HepG2 (cell line): ENCODE measurements around the gene PHACTR3. TPM values are rescaled to one million over a fixed set of nuclear protein-coding genes. Genes with fewer than 3 reads are reported as not detected.
A peak's percentile ranks its signal among the peaks of the same experiment; 100 is the strongest.

Source experiments
- ATAC-seq: fragments of 200-7000 bp; cut with Tn5 transposase; 3 replicates; pipeline ENCODE4 v1.9.1; 2020; ENCODE audit warnings: mild to moderate bottlenecking, moderate library complexity
- BruUV-seq: library from RNA; stranded (reverse); fragments of 400-500 nt; replicated peaks from 2 replicates; lab custom pipeline; 2021; lab: Mats Ljungman, UMichigan
- CTCF ChIA-PET: fragments of 300-600 bp; formaldehyde crosslinking; extraction: SDS; loops from one replicate; lab custom pipeline; 2021; ENCODE audit warnings: low total read pairs, inconsistent platforms, low intra/inter-chr PET ratio; lab: Yijun Ruan, JAX
- POLR2A ChIA-PET: fragments of 350-600 bp; sonication (Branson Sonifier 250); formaldehyde crosslinking; loops from one replicate; lab custom pipeline; 2020; ENCODE audit warnings: antibody characterized with exemption, inconsistent platforms; lab: Yijun Ruan, JAX
- DNase-seq: peaks from one replicate; pipeline ENCODE4 v3.0.0-alpha.2; 2015; ENCODE audit warnings: low spot score
- FAIRE-seq: peaks from 3 replicates; lab custom pipeline; 2011; peaks lifted over from hg19 to GRCh38; lab: Jason Lieb, UNC
- H2AFZ ChIP-seq: one replicate; pipeline ENCODE4 v1.6.1; 2011; ENCODE audit warnings: low read length, inconsistent platforms
- H3K27ac ChIP-seq: fragments of 300-600 bp; 3 replicates; pipeline ENCODE4 v1.8.0; 2011; ENCODE audit warnings: mixed run types, mild to moderate bottlenecking, mixed read lengths, low read length, inconsistent platforms; ENCODE audit not compliant: insufficient read depth; ENCODE audit errors: extremely low read length
- H3K27me3 ChIP-seq, 2 experiments: fragments of 200-600 bp in 1 of 2; 2 replicates in 1 of 2; 3 replicates in 1 of 2; pipeline versions ENCODE4 v1.6.0 to v1.8.0; 2011; ENCODE audit warnings: low read length in 2 of 2, mild to moderate bottlenecking in 2 of 2, moderate library complexity in 2 of 2, inconsistent platforms in 1 of 2; ENCODE audit not compliant: insufficient read depth in 2 of 2, control insufficient read depth in 1 of 2
- H3K36me3 ChIP-seq, 2 experiments: fragments of 200-600 bp in 1 of 2; replicated peaks in 1 of 2; 2 replicates in 1 of 2; 3 replicates in 1 of 2; pipeline versions ENCODE4 v1.5.1 to v1.8.0; 2011; ENCODE audit warnings: low read length in 2 of 2, inconsistent platforms in 1 of 2; ENCODE audit not compliant: insufficient read depth in 2 of 2, control insufficient read depth in 1 of 2
- H3K4me1 ChIP-seq: 2 replicates; pipeline ENCODE4 v1.5.1; 2012; ENCODE audit warnings: low read length, inconsistent platforms; ENCODE audit not compliant: insufficient read depth
- H3K4me2 ChIP-seq: 2 replicates; pipeline ENCODE4 v1.6.0; 2011; ENCODE audit warnings: low read depth, low read length, inconsistent platforms
- H3K4me3 ChIP-seq, 3 experiments: fragments of 200-600 bp in 1 of 3; sonication (generic), shearing (Covaris generic) in 1 of 3; replicated peaks in 1 of 3; 2 replicates each; pipeline ENCODE4 v1.5.1; 2011 to 2016; ENCODE audit warnings: low read length in 3 of 3, inconsistent platforms in 2 of 3, low read depth in 2 of 3, mild to moderate bottlenecking in 2 of 3, control low read depth in 1 of 3, mixed read lengths in 1 of 3; ENCODE audit not compliant: insufficient read depth in 1 of 3
- H3K79me2 ChIP-seq: one replicate; pipeline ENCODE4 v1.6.1; 2011; ENCODE audit warnings: low read length, inconsistent platforms; ENCODE audit not compliant: insufficient read depth
- H3K9ac ChIP-seq: 2 replicates; pipeline ENCODE4 v1.6.0; 2011; ENCODE audit warnings: mild to moderate bottlenecking, low read depth, low read length, inconsistent platforms; ENCODE audit not compliant: insufficient read depth
- H3K9me3 ChIP-seq: 2 replicates; pipeline ENCODE4 v1.5.1; 2012; ENCODE audit warnings: mild to moderate bottlenecking, low read length
- H4K20me1 ChIP-seq: 2 replicates; pipeline ENCODE4 v1.6.0; 2011; ENCODE audit warnings: inconsistent platforms, mild to moderate bottlenecking, low read length, moderate library complexity; ENCODE audit not compliant: insufficient read depth
- AKAP8 ChIP-seq: sonication (generic); formaldehyde crosslinking; IDR thresholded peaks from 2 replicates; pipeline ENCODE4 v1.5.1; 2020; ENCODE audit warnings: mild to moderate bottlenecking, missing genetic modification reagents
- GLI4 ChIP-seq: sonication (generic); formaldehyde crosslinking; IDR thresholded peaks from 2 replicates; pipeline ENCODE4 v1.5.1; 2020; ENCODE audit warnings: missing genetic modification reagents, mild to moderate bottlenecking, moderate library complexity, borderline replicate concordance
- IKZF1 ChIP-seq: fragments of 450-650 bp; IDR thresholded peaks from 2 replicates; pipeline ENCODE4 v1.7.1; 2016
- KAT8 ChIP-seq: IDR thresholded peaks from 2 replicates; pipeline ENCODE4 v1.6.1; 2016; ENCODE audit warnings: missing genetic modification reagents, missing compliant biosample characterization
- MAFG ChIP-seq: sonication (generic); formaldehyde crosslinking; IDR thresholded peaks from 2 replicates; pipeline ENCODE4 v1.5.1; 2020; ENCODE audit warnings: mild to moderate bottlenecking, missing genetic modification reagents
- MYNN ChIP-seq: sonication (generic); formaldehyde crosslinking; IDR thresholded peaks from 2 replicates; pipeline ENCODE4 v1.4.0; 2020; ENCODE audit warnings: mild to moderate bottlenecking, low read depth, missing genetic modification reagents
- NR2F2 ChIP-seq: IDR thresholded peaks from 2 replicates; pipeline ENCODE4 v1.6.1; 2012; ENCODE audit warnings: low read depth, inconsistent platforms, borderline replicate concordance
- PCBP2 ChIP-seq: fragments of 200-400 bp; formaldehyde crosslinking; optimal IDR thresholded peaks from 2 replicates; pipeline ENCODE3; 2018; ENCODE audit warnings: low read length, low read depth; ENCODE audit not compliant: poor library complexity, severe bottlenecking
- REL ChIP-seq: sonication (generic); formaldehyde crosslinking; conservative IDR thresholded peaks from 2 replicates; pipeline ENCODE4 v1.8.0; 2022; ENCODE audit warnings: mild to moderate bottlenecking, missing genetic modification reagents, moderate library complexity
- RFXANK ChIP-seq: IDR thresholded peaks from 2 replicates; pipeline ENCODE4 v1.6.1; 2016
- TP53 ChIP-seq: sonication (generic); formaldehyde crosslinking; conservative IDR thresholded peaks from 2 replicates; pipeline ENCODE4 v1.4.0; 2020; ENCODE audit warnings: missing genetic modification reagents
- XBP1 ChIP-seq: sonication (generic); formaldehyde crosslinking; IDR thresholded peaks from 2 replicates; pipeline ENCODE4 v1.5.0; 2020; ENCODE audit warnings: missing genetic modification reagents
- ZNF549 ChIP-seq: sonication (generic); formaldehyde crosslinking; IDR thresholded peaks from 2 replicates; pipeline ENCODE4 v1.5.0; 2020; ENCODE audit warnings: missing genetic modification reagents
- ZNF737 ChIP-seq: sonication (generic); formaldehyde crosslinking; IDR thresholded peaks from 2 replicates; pipeline ENCODE4 v1.5.0; 2020; ENCODE audit warnings: missing genetic modification reagents, mild to moderate bottlenecking, borderline replicate concordance
- ZNF790 ChIP-seq: sonication (generic); formaldehyde crosslinking; IDR thresholded peaks from 2 replicates; pipeline ENCODE4 v1.8.0; 2022; ENCODE audit warnings: missing genetic modification reagents, mild to moderate bottlenecking, borderline replicate concordance
- WGBS: methylation state at CpG from one replicate; pipeline ENCODE4 v1.1.6; 2017; ENCODE audit warnings: low lambda C conversion rate; 5-methylcytosine and 5-hydroxymethylcytosine counted together
- in situ Hi-C: cut with HindIII; loops from 2 replicates; pipeline ENCODE4 v1.10.0; 2017; ENCODE audit warnings: low pct_unique_long_range_greater_than_20kb; ENCODE audit not compliant: extremely low pct_ligation_motif_present
- intact Hi-C: fragments of 100-400 bp; cut with micrococcal nuclease; formaldehyde crosslinking; loops from one replicate; pipeline ENCODE4 v1.10.0; 2022; ENCODE audit not compliant: unreplicated experiment
- polyA plus RNA-seq, 8 experiments: library from polyadenylated mRNA; depleted of rRNA in 3 of 8; stranded (reverse) in 7 of 8; unstranded in 1 of 8; fragments of >200 nt; fragmentation: Illumina TruSeq in 4 of 8; extraction: Trizol in 4 of 8; gene quantifications; 2 replicates each; pipeline versions ENCODE4 v1.2.1 to v1.2.3, GENCODE V29; 2011 to 2016; ENCODE audit warnings: low read depth in 4 of 8, missing spikeins in 1 of 8, mixed read lengths in 1 of 8; ENCODE audit not compliant: insufficient read depth in 1 of 8
- total RNA-seq, 5 experiments: library from RNA; depleted of rRNA; stranded (reverse); fragments of >200 nt; fragmentation: Illumina TruSeq; extraction: Trizol; gene quantifications; 2 replicates each; pipeline ENCODE4 v1.2.3, GENCODE V29; 2016; ENCODE audit warnings: low read depth in 1 of 5
- TF ChIP-seq, protein P1 (sequence below): sonication (generic); formaldehyde crosslinking; IDR thresholded peaks from 2 replicates; pipeline ENCODE4 v1.8.0; 2022; ENCODE audit warnings: missing genetic modification reagents, mild to moderate bottlenecking, inconsistent platforms, borderline replicate concordance
- TF ChIP-seq, protein P2 (sequence below), 2 experiments: sonication (generic) in 1 of 2; formaldehyde crosslinking in 1 of 2; IDR thresholded peaks; 2 replicates each; pipeline versions ENCODE4 v1.4.0 to v1.6.1; 2018 to 2020; ENCODE audit warnings: missing genetic modification reagents in 2 of 2, borderline replicate concordance in 1 of 2, low read depth in 1 of 2, mild to moderate bottlenecking in 1 of 2, missing biosample characterization in 1 of 2
- TF ChIP-seq, protein P3 (sequence below): sonication (generic); formaldehyde crosslinking; IDR thresholded peaks from 2 replicates; pipeline ENCODE4 v1.9.0; 2021; ENCODE audit warnings: missing genetic modification reagents, mild to moderate bottlenecking, borderline replicate concordance
- TF ChIP-seq, protein P4 (sequence below): sonication (generic); formaldehyde crosslinking; IDR thresholded peaks from 2 replicates; pipeline ENCODE4 v1.4.0; 2020; ENCODE audit warnings: missing genetic modification reagents, low read depth, mild to moderate bottlenecking, borderline replicate concordance

PHACTR3 gene
- total and polyA plus RNA-seq, 2 of the 13 experiments (the other 11 are each of a cell fraction or from before 2014, with no cell fraction given), result not detected

DNA sequence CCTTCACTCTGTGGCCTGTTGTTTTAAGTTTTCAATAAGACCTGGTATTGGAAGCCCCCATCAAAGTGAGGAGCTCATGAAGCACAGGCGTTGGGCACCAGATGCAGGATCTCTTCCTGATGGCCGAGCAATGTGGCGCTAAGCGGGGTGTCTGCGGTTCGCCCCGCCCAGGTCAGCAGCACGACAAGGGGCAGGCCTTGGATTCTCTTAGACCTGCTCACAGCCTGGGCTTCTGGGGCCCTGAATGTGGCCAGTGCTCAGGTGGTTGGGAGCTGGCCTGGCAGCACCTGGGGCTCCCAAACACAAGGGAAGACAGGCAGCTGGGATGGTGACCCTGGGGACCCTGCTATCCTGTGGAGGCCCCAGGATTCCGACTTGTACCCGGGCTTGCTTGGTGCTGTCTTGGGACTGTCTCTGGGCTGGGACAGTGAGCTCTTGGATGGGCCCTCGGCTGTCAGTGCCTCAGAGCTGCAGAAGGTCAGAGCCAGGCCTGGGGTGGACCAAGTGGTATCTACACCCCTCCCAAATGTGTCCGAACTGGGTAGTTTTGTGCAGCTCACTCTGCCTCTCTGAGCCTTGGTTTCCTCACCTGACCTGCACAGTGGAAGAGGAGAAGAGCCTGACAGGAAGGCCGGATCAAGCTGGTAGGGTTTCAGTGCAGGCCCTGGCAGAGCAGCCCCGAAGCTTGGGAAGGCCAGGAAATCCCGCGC, 69.1 kb downstream of the PHACTR3 start:
- Histone ChIP-seq H3K4me3 (no peak overlapping the region), H3K9me3 (no peaks in the 10 kb centered on the region), H3K27me3 (peaks cover 9 to 59% of the 10 kb centered on the region in 2 experiments; a peak in 4 of 5 replicates), H3K27ac (no peak overlapping the region), H2AFZ (no peak overlapping the region), H3K4me2 (no peak overlapping the region), H4K20me1 (no peaks in the 10 kb centered on the region), H3K79me2 (no peaks in the 10 kb centered on the region), H3K36me3 (no peaks in the 10 kb centered on the region), H3K4me1 (no peaks in the 10 kb centered on the region), H3K9ac (no peak overlapping the region)
- 49% methylated on average over 10 of the region's 16 CpGs for WGBS
- POLR2A ChIA-PET, result no interaction called here
- CTCF ChIA-PET, result no interaction called here
- BruUV-seq, result no TSS peak
- in situ Hi-C loops (no loop called here), intact Hi-C loops (no loop called here)
- FAIRE-seq, result no peak
- peak; percentile 19; the same call in 2 of the 3 replicates for ATAC-seq
- no peak for DNase-seq
- TF ChIP-seq, protein P1, sequence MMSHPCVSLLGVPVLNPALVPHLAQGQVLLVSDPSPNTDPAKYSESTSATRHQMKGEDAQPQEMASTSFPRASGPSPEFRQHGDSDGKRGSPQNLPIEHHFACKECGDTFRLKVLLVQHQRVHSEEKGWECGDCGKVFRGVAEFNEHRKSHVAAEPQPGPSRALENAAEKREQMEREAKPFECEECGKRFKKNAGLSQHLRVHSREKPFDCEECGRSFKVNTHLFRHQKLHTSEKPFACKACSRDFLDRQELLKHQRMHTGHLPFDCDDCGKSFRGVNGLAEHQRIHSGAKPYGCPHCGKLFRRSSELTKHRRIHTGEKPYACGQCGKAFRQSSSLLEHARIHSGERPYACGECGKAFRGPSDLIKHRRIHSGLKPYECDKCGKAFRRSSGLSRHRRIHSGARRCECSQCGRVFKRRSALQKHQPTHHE (CRISPR knock-in tag), result no peak
- no peak for TF ChIP-seq KAT8 (CRISPR knock-in tag)
- no peak for TF ChIP-seq MAFG (CRISPR knock-in tag)
- TF ChIP-seq NR2F2, result no peak
- no peak for TF ChIP-seq ZNF790 (CRISPR knock-in tag)
- TF ChIP-seq, protein P2, sequence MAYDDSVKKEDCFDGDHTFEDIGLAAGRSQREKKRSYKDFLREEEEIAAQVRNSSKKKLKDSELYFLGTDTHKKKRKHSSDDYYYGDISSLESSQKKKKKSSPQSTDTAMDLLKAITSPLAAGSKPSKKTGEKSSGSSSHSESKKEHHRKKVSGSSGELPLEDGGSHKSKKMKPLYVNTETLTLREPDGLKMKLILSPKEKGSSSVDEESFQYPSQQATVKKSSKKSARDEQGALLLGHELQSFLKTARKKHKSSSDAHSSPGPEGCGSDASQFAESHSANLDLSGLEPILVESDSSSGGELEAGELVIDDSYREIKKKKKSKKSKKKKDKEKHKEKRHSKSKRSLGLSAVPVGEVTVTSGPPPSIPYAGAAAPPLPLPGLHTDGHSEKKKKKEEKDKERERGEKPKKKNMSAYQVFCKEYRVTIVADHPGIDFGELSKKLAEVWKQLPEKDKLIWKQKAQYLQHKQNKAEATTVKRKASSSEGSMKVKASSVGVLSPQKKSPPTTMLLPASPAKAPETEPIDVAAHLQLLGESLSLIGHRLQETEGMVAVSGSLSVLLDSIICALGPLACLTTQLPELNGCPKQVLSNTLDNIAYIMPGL (CRISPR knock-in tag; IDR thresholded peaks at IDR 0.05; ENCODE audit: borderline replicate concordance in 1 of 2, low read depth in 1 of 2), result no peak
- TF ChIP-seq XBP1 (CRISPR knock-in tag), result no peak
- no peak for TF ChIP-seq TP53
- no peak for TF ChIP-seq ZNF737 (CRISPR knock-in tag)
- no peak for TF ChIP-seq PCBP2
- TF ChIP-seq RFXANK (CRISPR knock-in tag), result no peak
- no peak for TF ChIP-seq IKZF1
- TF ChIP-seq REL (CRISPR knock-in tag), result no peak
- TF ChIP-seq MYNN (CRISPR knock-in tag), result no peak
- no peak for TF ChIP-seq GLI4 (CRISPR knock-in tag)
- TF ChIP-seq ZNF549, result no peak
- TF ChIP-seq AKAP8 (CRISPR knock-in tag), result no peak
- TF ChIP-seq, protein P3, sequence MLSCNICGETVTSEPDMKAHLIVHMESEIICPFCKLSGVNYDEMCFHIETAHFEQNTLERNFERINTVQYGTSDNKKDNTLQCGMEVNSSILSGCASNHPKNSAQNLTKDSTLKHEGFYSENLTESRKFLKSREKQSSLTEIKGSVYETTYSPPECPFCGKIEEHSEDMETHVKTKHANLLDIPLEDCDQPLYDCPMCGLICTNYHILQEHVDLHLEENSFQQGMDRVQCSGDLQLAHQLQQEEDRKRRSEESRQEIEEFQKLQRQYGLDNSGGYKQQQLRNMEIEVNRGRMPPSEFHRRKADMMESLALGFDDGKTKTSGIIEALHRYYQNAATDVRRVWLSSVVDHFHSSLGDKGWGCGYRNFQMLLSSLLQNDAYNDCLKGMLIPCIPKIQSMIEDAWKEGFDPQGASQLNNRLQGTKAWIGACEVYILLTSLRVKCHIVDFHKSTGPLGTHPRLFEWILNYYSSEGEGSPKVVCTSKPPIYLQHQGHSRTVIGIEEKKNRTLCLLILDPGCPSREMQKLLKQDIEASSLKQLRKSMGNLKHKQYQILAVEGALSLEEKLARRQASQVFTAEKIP (CRISPR knock-in tag), result no peak
- TF ChIP-seq, protein P4, sequence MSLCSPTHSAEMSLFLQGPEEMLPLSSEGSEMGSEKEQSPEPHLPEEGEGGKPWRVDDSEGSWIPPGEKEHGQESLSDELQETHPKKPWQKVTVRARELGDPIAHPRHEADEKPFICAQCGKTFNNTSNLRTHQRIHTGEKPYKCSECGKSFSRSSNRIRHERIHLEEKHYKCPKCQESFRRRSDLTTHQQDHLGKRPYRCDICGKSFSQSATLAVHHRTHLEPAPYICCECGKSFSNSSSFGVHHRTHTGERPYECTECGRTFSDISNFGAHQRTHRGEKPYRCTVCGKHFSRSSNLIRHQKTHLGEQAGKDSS (CRISPR knock-in tag), result no peak
